ENCODE measurements around the gene GMIP. TPM values are rescaled to one million over a fixed set of nuclear protein-coding genes. Genes with fewer than 3 reads are reported as not detected.
"Not testable (repeated sequence)": the region's sequence is repeated elsewhere in the genome, so short reads cannot be mapped to it uniquely, and the experiment has no call there.

Gene GMIP
- total RNA-seq, 4 donors from 2014 or later, result 6.9 to 15.9 (median 7.5) TPM

- intact Hi-C loops (cut with DNase I), result no loop called here
- no peak for DNase-seq (ENCODE audit: extremely low spot score)
- no peak overlapping the region for H3K4me3 ChIP-seq
- no peaks in the 10 kb centered on the region for H3K9me3 ChIP-seq
- TF ChIP-seq EP300 (IDR thresholded peaks at IDR 0.05) (no peak), POLR2AphosphoS5 (IDR thresholded peaks at IDR 0.05) (no peak), CTCF (IDR thresholded peaks at IDR 0.05) (no peak), POLR2A (IDR thresholded peaks at IDR 0.05; ENCODE audit: low read depth) (no peak)
- H3K4me1 ChIP-seq, result no peaks in the 10 kb centered on the region
- H3K36me3 ChIP-seq, result no peaks in the 10 kb centered on the region
- no peak overlapping the region for H3K27ac ChIP-seq (replicated peaks in 1 of 4)
- WGBS, result 88% methylated on average over 10 of the region's 10 CpGs
- peaks cover 0 to 38% (median 0%) of the 10 kb centered on the region in 4 donors for H3K27me3 ChIP-seq
These were observed 32.9 kb downstream of the GMIP start for GRCh38 chr19:19610376-19611202.

- H3K27ac ChIP-seq (replicated peaks in 1 of 4); DNase-seq (ENCODE audit: extremely low spot score); H3K4me3 ChIP-seq; H3K9me3 ChIP-seq; H3K36me3 ChIP-seq; intact Hi-C loops (cut with DNase I); H3K27me3 ChIP-seq; H3K4me1 ChIP-seq: not testable (repeated sequence)
- WGBS, result 97% methylated on average over 8 of the region's 8 CpGs
These were observed 36.8 kb downstream of the GMIP start for GRCh38 chr19:19606686-19607085.

- WGBS, result 88% methylated on average over 1 of the region's 1 CpG
- H3K36me3 ChIP-seq, result no peaks in the 10 kb centered on the region
- H3K27me3 ChIP-seq, result peaks cover 0 to 8% (median 0%) of the 10 kb centered on the region in 4 donors
- H3K9me3 ChIP-seq, result no peaks in the 10 kb centered on the region
- H3K27ac ChIP-seq (replicated peaks in 1 of 4), result no peak overlapping the region
- no peaks in the 10 kb centered on the region for H3K4me1 ChIP-seq
- H3K4me3 ChIP-seq, result no peak overlapping the region
- TF ChIP-seq CTCF (IDR thresholded peaks at IDR 0.05) (no peak), EP300 (IDR thresholded peaks at IDR 0.05) (no peak), POLR2A (IDR thresholded peaks at IDR 0.05; ENCODE audit: low read depth) (no peak), POLR2AphosphoS5 (IDR thresholded peaks at IDR 0.05) (no peak)
- DNase-seq (ENCODE audit: extremely low spot score), result no peak
- intact Hi-C loops (cut with DNase I), result no loop called here
These were observed 37.4 kb downstream of the GMIP start for GRCh38 chr19:19606021-19606420.

- TF ChIP-seq POLR2A (IDR thresholded peaks at IDR 0.05; ENCODE audit: low read depth) (no peak), EP300 (IDR thresholded peaks at IDR 0.05) (no peak), CTCF (IDR thresholded peaks at IDR 0.05) (no peak), POLR2AphosphoS5 (IDR thresholded peaks at IDR 0.05) (no peak)
These were observed 40.6 kb downstream of the GMIP start for GRCh38 chr19:19602713-19603324.

GRCh38 chr19:19602136-19602712 lies 41.2 kb downstream of the GMIP start:
- Histone ChIP-seq H3K27me3 (peaks cover 0 to 2% (median 0%) of the 10 kb centered on the region in 4 donors), H3K4me1 (no peaks in the 10 kb centered on the region), H3K4me3 (no peak overlapping the region), H3K27ac (replicated peaks in 1 of 4) (no peak overlapping the region), H3K36me3 (no peaks in the 10 kb centered on the region), H3K9me3 (no peaks in the 10 kb centered on the region)
- no peak for DNase-seq (ENCODE audit: extremely low spot score)
- TF ChIP-seq CTCF (IDR thresholded peaks at IDR 0.05) (no peak), POLR2AphosphoS5 (IDR thresholded peaks at IDR 0.05) (no peak), EP300 (IDR thresholded peaks at IDR 0.05) (no peak), POLR2A (IDR thresholded peaks at IDR 0.05; ENCODE audit: low read depth) (no peak)
- 91% methylated on average over 9 of the region's 9 CpGs for WGBS
- intact Hi-C loops (cut with DNase I), result no loop called here

More at GRCh38 chr19:19602713-19603324, 40.6 kb downstream of the GMIP start:
- no peak overlapping the region for H3K4me3 ChIP-seq
- H3K9me3 ChIP-seq, result no peaks in the 10 kb centered on the region
- no peak overlapping the region for H3K27ac ChIP-seq (replicated peaks in 1 of 4)
- H3K4me1 ChIP-seq, result no peaks in the 10 kb centered on the region
- intact Hi-C loops (cut with DNase I), result no loop called here
- DNase-seq (ENCODE audit: extremely low spot score), result no peak
- H3K27me3 ChIP-seq, result peaks cover 0 to 2% (median 0%) of the 10 kb centered on the region in 4 donors
- no peaks in the 10 kb centered on the region for H3K36me3 ChIP-seq
- WGBS, result 84% methylated on average over 3 of the region's 3 CpGs

Data from esophagus muscularis mucosa (tissue), 4 donors.